Panc1 (cell line): ENCODE results near the gene FARS2. TPM values are rescaled to one million over a fixed set of nuclear protein-coding genes. Genes with fewer than 3 reads are reported as not detected.
A peak's percentile ranks its signal among the peaks of the same experiment; 100 is the strongest.

Experiments used
- ATAC-seq: fragments of 200-7000 bp; cut with Tn5 transposase; 2 replicates; pipeline ENCODE4 v1.9.1; 2020; ENCODE audit warnings: mild to moderate bottlenecking, moderate library complexity
- BruUV-seq: library from RNA; stranded (reverse); fragments of 400-500 nt; replicated peaks from 2 replicates; lab custom pipeline; 2021; lab: Mats Ljungman, UMichigan
- CTCF ChIA-PET: fragments of 300-600 bp; sonication (Branson Sonifier 250); formaldehyde crosslinking; loops from one replicate; lab custom pipeline; 2022; ENCODE audit warnings: antibody characterized with exemption; lab: Charles Lee
- POLR2A ChIA-PET: fragments of 300-600 bp; sonication (Branson Sonifier 250); formaldehyde crosslinking; loops from one replicate; lab custom pipeline; 2022; ENCODE audit warnings: antibody characterized with exemption; lab: Charles Lee
- DNase-seq: peaks from one replicate; pipeline ENCODE4 v3.0.0-alpha.2; 2010; ENCODE audit warnings: low read depth, low spot score
- H3K27ac ChIP-seq: 2 replicates; pipeline ENCODE4 v1.5.1; 2011; ENCODE audit warnings: mild to moderate bottlenecking, low read length, inconsistent platforms
- H3K27me3 ChIP-seq: fragments of 200-500 bp; sonication (Bioruptor generic); 2 replicates; pipeline ENCODE4 v1.6.0; 2014; ENCODE audit warnings: low read length, inconsistent platforms; ENCODE audit not compliant: control insufficient read depth, insufficient read depth
- H3K36me3 ChIP-seq: fragments of 200-500 bp; sonication (Bioruptor generic); 2 replicates; pipeline ENCODE4 v1.5.1; 2014; ENCODE audit warnings: inconsistent platforms, mild to moderate bottlenecking, low read length, moderate library complexity; ENCODE audit not compliant: control insufficient read depth, insufficient read depth
- H3K4me1 ChIP-seq: 2 replicates; pipeline ENCODE4 v1.5.1; 2011; ENCODE audit warnings: inconsistent platforms, mild to moderate bottlenecking, low read length, moderate library complexity; ENCODE audit not compliant: control insufficient read depth, insufficient read depth
- H3K4me3 ChIP-seq, 2 experiments: 2 replicates each; pipeline ENCODE4 v1.5.1; 2011 to 2012; ENCODE audit warnings: low read depth in 2 of 2, low read length in 2 of 2, mild to moderate bottlenecking in 2 of 2, inconsistent platforms in 1 of 2, moderate library complexity in 1 of 2
- H3K9me3 ChIP-seq: fragments of 200-500 bp; sonication (Bioruptor generic); 2 replicates; pipeline ENCODE4 v1.5.1; 2014; ENCODE audit warnings: low read depth, mild to moderate bottlenecking, inconsistent platforms, low read length, moderate library complexity; ENCODE audit not compliant: control insufficient read depth, insufficient read depth
- CTCF ChIP-seq: fragments of 450-650 bp; IDR thresholded peaks from 2 replicates; pipeline ENCODE4 v1.5.1; 2017; ENCODE audit warnings: mild to moderate bottlenecking
- POLR2AphosphoS5 ChIP-seq: IDR thresholded peaks from 2 replicates; pipeline ENCODE4 v1.6.1; 2012; ENCODE audit warnings: mild to moderate bottlenecking, low read depth, low read length, moderate library complexity
- REST ChIP-seq, 2 experiments: IDR thresholded peaks; 2 replicates each; pipeline ENCODE4 v1.6.1; 2011 to 2012; ENCODE audit warnings: low read depth in 2 of 2, control low read depth in 1 of 2, low read length in 1 of 2, mild to moderate bottlenecking in 1 of 2, moderate library complexity in 1 of 2; ENCODE audit not compliant: insufficient read depth in 1 of 2
- SIN3A ChIP-seq: IDR thresholded peaks from 2 replicates; pipeline ENCODE4 v1.6.1; 2012; ENCODE audit warnings: low read depth, mild to moderate bottlenecking, low read length, moderate library complexity, borderline replicate concordance; ENCODE audit not compliant: insufficient read depth
- TCF7L2 ChIP-seq: IDR thresholded peaks from 2 replicates; pipeline ENCODE4 v1.6.1; 2011; ENCODE audit warnings: mild to moderate bottlenecking, low read depth, low read length, inconsistent platforms
- in situ Hi-C: cut with HindIII; loops from 2 replicates; pipeline ENCODE4 v1.10.0; 2016; ENCODE audit warnings: low sequenced_read_pairs, low pct_unique_long_range_greater_than_20kb
- intact Hi-C: fragments of 100-400 bp; cut with micrococcal nuclease; formaldehyde crosslinking; loops from one replicate; pipeline ENCODE4 v1.10.0; 2022; ENCODE audit not compliant: unreplicated experiment
- total RNA-seq: library from RNA; stranded (reverse); gene quantifications from one replicate; pipeline ENCODE4 v1.2.1, GENCODE V29; 2021; ENCODE audit not compliant: unreplicated experiment

FARS2 gene
- total RNA-seq, 1 experiment from 2014 or later, result 12.8 TPM

GRCh38 chr6:5446362-5447075, 185.2 kb downstream of the FARS2 start:
- ChIA-PET CTCF (no interaction called here), POLR2A (no interaction called here)
- no peak for TF ChIP-seq POLR2AphosphoS5
- TF ChIP-seq REST (IDR thresholded peaks at IDR 0.05; ENCODE audit: insufficient read depth in 1 of 2, low read depth in 2 of 2, low read length in 1 of 2), result peak in 1 of 2 experiments; percentile 55; a peak in 2 of 4 replicates
- TF ChIP-seq TCF7L2, result no peak
- no peak for TF ChIP-seq SIN3A
- no peak for TF ChIP-seq CTCF
- Histone ChIP-seq H3K9me3 (no peaks in the 10 kb centered on the region), H3K4me3 (no peak overlapping the region), H3K36me3 (no peaks in the 10 kb centered on the region), H3K27ac (no peak overlapping the region), H3K27me3 (no peaks in the 10 kb centered on the region), H3K4me1 (no peaks in the 10 kb centered on the region)
- no TSS peak for BruUV-seq
- no peak for ATAC-seq
- in situ Hi-C loops (no loop called here), intact Hi-C loops (no loop called here)
- no peak for DNase-seq

- ATAC-seq (no peak), DNase-seq (no peak)
- intact Hi-C loops, result no loop called here
- Histone ChIP-seq H3K4me3 (no peak overlapping the region), H3K27ac (no peak overlapping the region), H3K4me1 (no peaks in the 10 kb centered on the region), H3K36me3 (no peaks in the 10 kb centered on the region), H3K9me3 (no peaks in the 10 kb centered on the region), H3K27me3 (no peaks in the 10 kb centered on the region)
- no TSS peak for BruUV-seq
- in situ Hi-C loops, result no loop called here
- ChIA-PET POLR2A (no interaction called here), CTCF (no interaction called here)
- TF ChIP-seq POLR2AphosphoS5, result no peak
- TF ChIP-seq SIN3A, result no peak
- TF ChIP-seq REST (IDR thresholded peaks at IDR 0.05; ENCODE audit: insufficient read depth in 1 of 2, low read depth in 2 of 2, low read length in 1 of 2), result no peak
- TF ChIP-seq CTCF, result no peak
- no peak for TF ChIP-seq TCF7L2
Measured at GRCh38 chr6:5447921-5448320, 186.6 kb downstream of the FARS2 start.
